H9 (cell line): ENCODE measurements around the gene RHBDL2. TPM values are rescaled to one million over a fixed set of nuclear protein-coding genes. Genes with fewer than 3 reads are reported as not detected.

Source experiments
- DNase-seq: peaks from one replicate; pipeline ENCODE4 v3.0.0-alpha.2; 2017
- H2AFZ ChIP-seq: one replicate; pipeline ENCODE4 v1.6.1; 2013; ENCODE audit warnings: mild to moderate bottlenecking, low read length, control low read depth, moderate library complexity
- H2AK5ac ChIP-seq: 2 replicates; pipeline ENCODE4 v1.6.1; 2013; ENCODE audit warnings: low read length, control low read depth, mixed read lengths; ENCODE audit not compliant: insufficient read length
- H2BK120ac ChIP-seq: one replicate; pipeline ENCODE4 v1.6.1; 2013; ENCODE audit warnings: low read depth, mild to moderate bottlenecking, low read length, control low read depth, inconsistent platforms; ENCODE audit not compliant: poor library complexity, severe bottlenecking
- H2BK12ac ChIP-seq: 2 replicates; pipeline ENCODE4 v1.6.1; 2013; ENCODE audit warnings: low read length, control low read depth, mixed read lengths, low read depth; ENCODE audit not compliant: insufficient read length
- H2BK15ac ChIP-seq: 2 replicates; pipeline ENCODE4 v1.6.1; 2013; ENCODE audit warnings: low read depth, low read length, control low read depth
- H2BK20ac ChIP-seq: one replicate; pipeline ENCODE4 v1.6.1; 2013; ENCODE audit warnings: low read depth, mild to moderate bottlenecking, low read length, control low read depth, inconsistent platforms; ENCODE audit not compliant: poor library complexity, severe bottlenecking
- H2BK5ac ChIP-seq: 2 replicates; pipeline ENCODE4 v1.6.1; 2013; ENCODE audit warnings: low read length, control low read depth, mixed read lengths; ENCODE audit not compliant: insufficient read length
- H3K14ac ChIP-seq: 2 replicates; pipeline ENCODE4 v1.6.1; 2013; ENCODE audit warnings: low read length, control low read depth; ENCODE audit not compliant: insufficient read depth
- H3K18ac ChIP-seq: 2 replicates; pipeline ENCODE4 v1.6.1; 2013; ENCODE audit warnings: low read depth, mild to moderate bottlenecking, mixed read lengths, low read length, control low read depth; ENCODE audit not compliant: insufficient read length
- H3K23ac ChIP-seq: 2 replicates; pipeline ENCODE4 v1.6.1; 2013; ENCODE audit warnings: low read length, control low read depth, mixed read lengths, low read depth; ENCODE audit not compliant: insufficient read length
- H3K23me2 ChIP-seq: 2 replicates; pipeline ENCODE4 v1.6.1; 2013; ENCODE audit warnings: low read depth, mild to moderate bottlenecking, mixed read lengths, low read length, control low read depth; ENCODE audit not compliant: insufficient read length, poor library complexity, severe bottlenecking
- H3K27ac ChIP-seq: 2 replicates; pipeline ENCODE4 v1.5.1; 2013; ENCODE audit warnings: low read length, control low read depth, mixed read lengths, low read depth; ENCODE audit not compliant: insufficient read length
- H3K27me3 ChIP-seq: 2 replicates; pipeline ENCODE4 v1.6.1; 2013; ENCODE audit warnings: low read length, control low read depth, inconsistent platforms; ENCODE audit not compliant: insufficient read depth
- H3K4ac ChIP-seq: 2 replicates; pipeline ENCODE4 v1.6.1; 2013; ENCODE audit warnings: low read depth, mild to moderate bottlenecking, control low read depth, inconsistent platforms, low read length, moderate library complexity
- H3K4me1 ChIP-seq: 2 replicates; pipeline ENCODE4 v1.6.1; 2013; ENCODE audit warnings: low read length, control low read depth, inconsistent platforms; ENCODE audit not compliant: insufficient read depth
- H3K4me2 ChIP-seq: 2 replicates; pipeline ENCODE4 v1.6.1; 2013; ENCODE audit warnings: low read length, control low read depth, mixed read lengths; ENCODE audit not compliant: insufficient read length, insufficient read depth
- H3K56ac ChIP-seq: 2 replicates; pipeline ENCODE4 v1.6.1; 2013; ENCODE audit warnings: low read depth, mild to moderate bottlenecking, mixed read lengths, low read length, control low read depth; ENCODE audit not compliant: insufficient read length
- H3K79me1 ChIP-seq: 2 replicates; pipeline ENCODE4 v1.6.1; 2013; ENCODE audit warnings: low read depth, mild to moderate bottlenecking, moderate library complexity, low read length, control low read depth, inconsistent platforms; ENCODE audit not compliant: insufficient read depth, poor library complexity, severe bottlenecking
- H3K79me2 ChIP-seq: 2 replicates; pipeline ENCODE4 v1.6.1; 2013; ENCODE audit warnings: low read length, control low read depth, inconsistent platforms; ENCODE audit not compliant: insufficient read depth
- H3K9ac ChIP-seq: 2 replicates; pipeline ENCODE4 v1.6.1; 2013; ENCODE audit warnings: low read length, control low read depth, mixed read lengths; ENCODE audit not compliant: insufficient read length; ENCODE audit errors: extremely low read depth
- H3K9me3 ChIP-seq: one replicate; pipeline ENCODE4 v1.6.1; 2013; ENCODE audit warnings: low read depth, low read length, inconsistent platforms; ENCODE audit not compliant: control insufficient read depth
- H3T11ph ChIP-seq: one replicate; pipeline ENCODE4 v1.6.1; 2013; ENCODE audit warnings: mild to moderate bottlenecking, low read length, control low read depth, inconsistent platforms
- H4K20me1 ChIP-seq: one replicate; pipeline ENCODE4 v1.6.1; 2013; ENCODE audit not compliant: control insufficient read depth, insufficient read length, insufficient read depth
- H4K5ac ChIP-seq: 2 replicates; pipeline ENCODE4 v1.6.1; 2013; ENCODE audit warnings: low read depth, mild to moderate bottlenecking, mixed read lengths, low read length, control low read depth; ENCODE audit not compliant: insufficient read length
- H4K8ac ChIP-seq: replicated peaks from 2 replicates; pipeline ENCODE4 v1.6.1; 2013; ENCODE audit warnings: low read length, control low read depth, mixed read lengths, low read depth; ENCODE audit not compliant: insufficient read length
- H4K91ac ChIP-seq: 2 replicates; pipeline ENCODE4 v1.6.1; 2013; ENCODE audit warnings: low read depth, mild to moderate bottlenecking, moderate library complexity, mixed read lengths, low read length, control low read depth; ENCODE audit not compliant: insufficient read length
- H3K27ac Mint-ChIP-seq, 3 experiments: 2 replicates in 2 of 3; 3 replicates in 1 of 3; pipeline ENCODE4 v1.8.0; 2020 to 2021; ENCODE audit warnings: mixed read lengths in 3 of 3, mild to moderate bottlenecking in 1 of 3, moderate library complexity in 1 of 3
- H3K27me3 Mint-ChIP-seq: 2 replicates; pipeline ENCODE4 v1.8.0; 2021; ENCODE audit warnings: low read depth, mild to moderate bottlenecking, moderate library complexity, mixed read lengths
- H3K36me3 Mint-ChIP-seq, 3 experiments: 2 replicates in 2 of 3; 3 replicates in 1 of 3; pipeline ENCODE4 v1.8.0; 2020 to 2021; ENCODE audit warnings: low read depth in 3 of 3, mixed read lengths in 3 of 3; ENCODE audit not compliant: insufficient read depth in 1 of 3
- H3K4me1 Mint-ChIP-seq, 2 experiments: 2 replicates each; pipeline ENCODE4 v1.8.0; 2020; ENCODE audit warnings: mixed read lengths in 2 of 2
- H3K4me3 Mint-ChIP-seq, 2 experiments: 2 replicates in 1 of 2; 3 replicates in 1 of 2; pipeline ENCODE4 v1.8.0; 2020 to 2021; ENCODE audit warnings: mild to moderate bottlenecking in 2 of 2, mixed read lengths in 2 of 2, moderate library complexity in 1 of 2
- H3K9me3 Mint-ChIP-seq, 2 experiments: 2 replicates in 1 of 2; 3 replicates in 1 of 2; pipeline ENCODE4 v1.8.0; 2020; ENCODE audit warnings: mild to moderate bottlenecking in 2 of 2, mixed read lengths in 2 of 2, moderate library complexity in 1 of 2
- WGBS: extraction: QIAGEN DNeasy Blood & Tissue Kit; methylation state at CpG from one replicate; pipeline ENCODE4 v1.1.7; 2013; ENCODE audit warnings: missing lambda C conversion rate, low lambda C conversion rate, mixed read lengths; ENCODE audit not compliant: insufficient read length; ENCODE audit errors: extremely low coverage; 5-methylcytosine and 5-hydroxymethylcytosine counted together
- total RNA-seq: library from RNA; stranded (reverse); gene quantifications from 2 replicates; pipeline ENCODE4 v1.2.1, GENCODE V29; 2021
- TF ChIP-seq, protein P1 (sequence below): fragments of 200-600 bp; sonication (generic); conservative IDR thresholded peaks from 3 replicates; pipeline ENCODE4 v1.8.0; 2021; ENCODE audit warnings: antibody characterized with exemption, mild to moderate bottlenecking

RHBDL2 gene
- total RNA-seq, 1 experiment from 2014 or later: not detected

DNA sequence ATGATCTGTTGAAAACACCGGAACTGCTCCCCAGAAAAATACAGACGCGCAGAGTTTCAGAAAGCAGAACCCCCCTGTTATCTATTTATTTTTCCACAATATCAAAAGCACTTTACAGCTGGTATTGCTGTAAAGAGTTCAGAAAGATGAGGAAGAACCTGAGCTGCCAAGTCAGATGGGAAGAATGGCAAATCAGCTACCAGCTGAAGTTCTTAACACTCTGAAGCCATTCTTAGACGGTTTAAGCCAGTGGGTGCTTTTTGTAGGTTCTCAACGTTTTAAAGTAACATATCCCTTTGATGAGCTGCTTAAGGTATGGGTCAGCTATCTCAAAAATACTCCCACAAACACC is 48.7 kb upstream of the RHBDL2 start:
- no peaks in the 10 kb centered on the region for H3K27me3 ChIP-seq
- no peak overlapping the region for H3K23ac ChIP-seq
- no peaks in the 10 kb centered on the region for H3K79me1 ChIP-seq
- no peak overlapping the region for H2BK12ac ChIP-seq
- peak overlapping the region; percentile 45 for H3K9ac ChIP-seq
- Mint-ChIP-seq H3K4me1 (peaks cover 48 to 55% of the 10 kb centered on the region in 2 experiments), H3K27ac (peak overlapping the region; percentile 95 to 99 (median 99)), H3K27me3 (no peaks in the 10 kb centered on the region), H3K36me3 (peaks cover 23 to 33% (median 30%) of the 10 kb centered on the region in 3 experiments), H3K9me3 (no peaks in the 10 kb centered on the region), H3K4me3 (peak overlapping the region; percentile 84 to 91)
- H3K4me1 ChIP-seq: peaks cover 5% of the 10 kb centered on the region; the same call in 1 of the 2 replicates
- no peak for DNase-seq
- peaks cover 37% of the 10 kb centered on the region for H3K79me2 ChIP-seq
- H3K4ac ChIP-seq: no peak overlapping the region
- H4K91ac ChIP-seq: no peak overlapping the region
- TF ChIP-seq, protein P1, sequence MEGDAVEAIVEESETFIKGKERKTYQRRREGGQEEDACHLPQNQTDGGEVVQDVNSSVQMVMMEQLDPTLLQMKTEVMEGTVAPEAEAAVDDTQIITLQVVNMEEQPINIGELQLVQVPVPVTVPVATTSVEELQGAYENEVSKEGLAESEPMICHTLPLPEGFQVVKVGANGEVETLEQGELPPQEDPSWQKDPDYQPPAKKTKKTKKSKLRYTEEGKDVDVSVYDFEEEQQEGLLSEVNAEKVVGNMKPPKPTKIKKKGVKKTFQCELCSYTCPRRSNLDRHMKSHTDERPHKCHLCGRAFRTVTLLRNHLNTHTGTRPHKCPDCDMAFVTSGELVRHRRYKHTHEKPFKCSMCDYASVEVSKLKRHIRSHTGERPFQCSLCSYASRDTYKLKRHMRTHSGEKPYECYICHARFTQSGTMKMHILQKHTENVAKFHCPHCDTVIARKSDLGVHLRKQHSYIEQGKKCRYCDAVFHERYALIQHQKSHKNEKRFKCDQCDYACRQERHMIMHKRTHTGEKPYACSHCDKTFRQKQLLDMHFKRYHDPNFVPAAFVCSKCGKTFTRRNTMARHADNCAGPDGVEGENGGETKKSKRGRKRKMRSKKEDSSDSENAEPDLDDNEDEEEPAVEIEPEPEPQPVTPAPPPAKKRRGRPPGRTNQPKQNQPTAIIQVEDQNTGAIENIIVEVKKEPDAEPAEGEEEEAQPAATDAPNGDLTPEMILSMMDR: no peak
- H4K8ac ChIP-seq: no peak overlapping the region
- peak overlapping the region; percentile 69 for H3K4me2 ChIP-seq
- no CpG with 5 or more reads among the region's 5 CpGs for WGBS
- no peak overlapping the region for H4K5ac ChIP-seq
- H2BK5ac ChIP-seq: no peak overlapping the region
- H2BK20ac ChIP-seq: no peak overlapping the region
- no peak overlapping the region for H2AFZ ChIP-seq
- no peak overlapping the region for H2AK5ac ChIP-seq
- H3K14ac ChIP-seq: no peak overlapping the region
- peak overlapping the region; percentile 39 for H3T11ph ChIP-seq
- H3K23me2 ChIP-seq: peaks cover 13% of the 10 kb centered on the region
- H3K18ac ChIP-seq: no peak overlapping the region
- H3K9me3 ChIP-seq: no peaks in the 10 kb centered on the region
- peak overlapping the region; percentile 84 for H3K27ac ChIP-seq
- H3K56ac ChIP-seq: no peak overlapping the region
- H2BK15ac ChIP-seq: no peak overlapping the region
- H2BK120ac ChIP-seq: peak overlapping the region; percentile 80
- no peaks in the 10 kb centered on the region for H4K20me1 ChIP-seq
